Esophagus mucosa (tissue), 1 donor: ENCODE data around the gene SPAG5. TPM values are rescaled to one million over a fixed set of nuclear protein-coding genes. Genes with fewer than 3 reads are reported as not detected.

ENCODE experiments used
- ATAC-seq: fragments of 200-7000 bp; cut with Tn5 transposase; one replicate; pipeline ENCODE4 v1.9.1; 2020
- total RNA-seq: library from RNA; stranded (reverse); gene quantifications from one replicate; pipeline ENCODE4 v1.2.4, GENCODE V29; 2023
- donor health status: DM: yes; HTN: yes; CAD: no.

The SPAG5 gene
- total RNA-seq, 1 donor from 2014 or later: 24.3 TPM

DNA sequence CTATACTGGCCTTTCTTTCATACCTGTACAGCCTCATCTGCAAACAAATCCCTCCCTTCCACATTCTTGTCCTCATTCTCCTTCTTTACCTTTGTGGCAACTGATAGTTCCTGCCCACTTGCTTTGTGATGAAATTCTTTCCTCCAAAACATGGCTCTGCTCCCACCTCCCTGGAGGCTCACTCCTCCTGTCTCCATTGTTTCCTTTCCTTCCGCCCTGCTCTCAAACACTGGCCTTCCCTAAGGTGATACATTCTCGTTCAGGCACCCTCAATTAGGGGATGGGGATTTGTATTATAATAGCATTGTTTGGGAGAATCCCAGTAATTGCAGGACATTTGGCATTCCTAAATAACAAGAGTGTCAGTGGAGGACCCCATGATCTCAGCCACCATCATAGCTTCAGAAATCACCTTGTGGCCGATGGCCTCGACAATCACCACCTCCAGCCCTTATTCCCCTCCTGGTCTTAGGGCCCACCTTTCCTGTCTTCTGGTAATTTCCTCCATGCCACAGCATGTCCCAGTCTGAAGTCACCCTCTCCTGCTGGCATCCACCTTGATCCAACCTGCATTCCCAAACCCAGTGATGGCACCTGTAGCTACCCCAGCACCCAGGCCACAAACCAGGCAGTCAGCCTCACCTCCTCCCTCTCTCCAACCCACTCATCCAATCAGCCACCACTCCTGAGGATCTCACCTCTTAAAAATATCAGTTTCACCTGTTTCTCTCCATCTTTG, 54.3 kb downstream of the SPAG5 start:
- no peak for ATAC-seq

GRCh38 chr17:28541439-28541838, 57.4 kb downstream of the SPAG5 start:
- ATAC-seq: no peak

GRCh38 chr17:28540231-28540630, 58.6 kb downstream of the SPAG5 start:
- peak; percentile 29 for ATAC-seq

DNA sequence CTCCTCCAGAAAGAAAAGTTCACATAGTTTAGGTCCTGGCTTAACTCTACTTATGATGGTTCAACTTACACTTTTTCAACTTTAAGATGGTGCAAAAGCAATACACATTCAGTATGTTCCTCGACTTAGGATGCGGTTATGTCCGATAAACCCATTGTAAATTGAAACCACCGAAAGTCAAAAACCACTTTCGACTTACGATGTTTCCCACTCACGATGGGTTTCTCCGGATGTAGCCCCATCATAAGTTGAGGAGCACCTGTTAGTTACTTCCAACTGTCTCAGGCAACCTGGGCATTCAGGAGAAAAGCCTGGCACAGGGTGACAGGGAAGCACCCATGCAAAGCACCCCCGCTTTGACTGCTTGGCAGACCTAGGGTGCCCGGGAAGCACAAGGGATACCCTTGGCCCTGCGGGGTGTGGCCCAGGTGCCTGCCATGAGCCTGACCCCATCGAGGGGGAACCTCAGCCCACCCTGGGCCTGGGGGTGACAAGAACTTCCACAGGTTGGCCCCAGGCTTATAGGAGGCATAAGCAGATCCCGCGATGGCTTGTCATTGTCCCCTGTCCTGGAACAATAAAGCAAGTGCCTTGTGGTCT, 60.4 kb downstream of the SPAG5 start:
- ATAC-seq: no peak

GRCh38 chr17:28537219-28537610, 61.6 kb downstream of the SPAG5 start:
- ATAC-seq: no peak

- no peak for ATAC-seq
Measured at GRCh38 chr17:28536532-28537218, 62.1 kb downstream of the SPAG5 start.

- no peak for ATAC-seq
Measured at GRCh38 chr17:28534740-28535375, 64.0 kb downstream of the SPAG5 start.

- peak; percentile 70 for ATAC-seq
Measured at GRCh38 chr17:28533091-28533807, 65.6 kb downstream of the SPAG5 start.

DNA sequence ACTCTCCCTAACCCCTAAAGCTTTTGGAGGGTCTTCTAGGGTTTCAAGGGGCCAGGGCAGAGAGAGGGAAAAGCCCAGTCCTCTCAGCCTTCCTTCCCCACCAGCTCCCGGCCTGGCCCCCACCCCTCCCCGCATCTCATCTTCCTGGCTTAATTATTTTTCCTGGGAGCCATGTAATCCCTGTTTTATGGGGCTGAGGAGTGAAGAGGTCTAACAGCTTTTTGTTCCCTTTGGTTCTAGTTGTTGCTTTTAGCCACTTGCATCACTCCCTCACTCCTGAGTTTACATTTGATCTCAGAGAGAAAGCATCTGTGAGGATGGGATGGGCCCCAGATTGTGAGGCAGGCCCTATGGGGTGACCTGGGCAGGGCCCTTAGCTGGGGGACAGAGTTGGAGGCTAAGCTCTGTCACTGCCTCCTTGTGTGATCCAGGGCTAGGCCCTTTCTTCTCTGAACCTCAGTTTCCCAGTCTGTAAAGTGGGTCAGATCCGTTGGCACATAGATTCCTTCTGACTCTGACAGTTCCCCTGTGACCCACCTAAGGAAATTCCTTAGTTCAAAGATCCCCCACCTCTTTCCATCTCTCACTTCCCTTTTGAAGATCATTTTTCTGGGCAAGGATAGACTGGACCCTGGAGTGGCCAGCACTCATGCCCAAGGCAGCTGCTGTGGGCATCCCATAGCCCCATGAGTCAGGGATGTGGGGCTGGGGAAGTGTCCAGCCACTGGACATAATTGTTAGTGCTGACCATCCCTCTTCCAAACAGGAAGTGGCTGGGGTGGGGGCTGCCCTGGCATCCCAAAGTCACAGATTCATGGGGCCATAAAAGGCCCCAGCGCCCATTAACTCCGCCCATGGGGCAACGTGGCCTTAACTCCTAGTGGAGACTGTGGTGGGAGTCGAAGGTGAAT, 66.5 kb downstream of the SPAG5 start:
- no peak for ATAC-seq

- ATAC-seq: no peak
Measured at GRCh38 chr17:28530926-28531325, 67.9 kb downstream of the SPAG5 start.

DNA sequence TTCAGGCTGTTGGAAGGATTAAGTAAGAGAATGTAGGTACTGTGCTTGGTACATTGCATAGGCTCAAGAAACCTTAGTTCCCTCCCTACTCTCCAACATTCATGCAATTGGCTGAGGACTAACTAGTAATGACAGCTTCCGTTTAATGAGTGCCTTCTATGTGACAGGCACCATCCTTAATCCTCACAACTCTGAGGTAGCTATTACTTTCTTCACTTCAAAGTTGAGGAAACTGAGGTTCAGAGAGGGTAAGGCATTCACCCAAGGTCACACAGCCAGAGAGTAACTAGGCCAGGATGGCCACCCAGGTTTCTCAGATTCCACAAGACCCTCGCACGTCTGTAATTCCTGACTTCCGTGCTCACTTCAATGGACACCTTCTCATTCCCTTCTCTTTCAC, 68.6 kb downstream of the SPAG5 start:
- ATAC-seq: no peak

- ATAC-seq: no peak
Measured at GRCh38 chr17:28529013-28529400, 69.8 kb downstream of the SPAG5 start.

DNA sequence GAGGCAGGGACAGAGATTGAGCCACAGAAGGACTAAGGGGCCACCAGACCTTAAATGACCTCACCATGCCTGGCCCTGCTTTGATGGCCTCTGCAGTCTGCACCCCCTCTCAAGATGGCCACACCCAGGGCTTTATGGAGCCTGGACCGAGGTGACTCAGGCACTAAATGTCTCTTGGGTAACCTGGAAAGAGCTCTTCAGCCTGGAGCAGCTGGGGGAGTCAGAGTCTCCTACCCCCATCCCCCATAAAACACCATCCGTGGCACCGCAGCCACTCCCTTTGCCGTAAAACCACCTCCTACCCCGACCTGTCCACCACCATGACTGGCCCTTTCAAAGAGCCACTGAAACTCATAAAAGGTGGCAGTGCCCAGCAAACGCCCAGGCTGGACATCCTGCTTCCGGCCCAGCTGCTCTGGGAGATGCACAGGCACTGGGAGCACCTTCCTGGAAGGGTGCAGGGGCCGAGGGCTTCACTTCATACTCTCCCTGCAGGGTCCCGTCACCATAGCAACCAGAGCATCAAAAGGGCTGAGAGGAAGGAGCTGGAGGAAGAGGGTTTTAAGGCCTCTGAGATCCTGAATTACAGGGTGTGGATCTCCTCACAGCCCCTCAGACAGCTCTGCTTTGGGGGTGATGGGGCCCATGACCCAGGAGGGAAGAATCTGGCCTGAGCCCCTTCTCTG, 70.4 kb downstream of the SPAG5 start:
- ATAC-seq: peak; percentile 57

GRCh38 chr17:28527859-28528258, 71.0 kb downstream of the SPAG5 start:
- peak; percentile 89 for ATAC-seq

Other genes with a start within 250 kb of the SPAG5 start
- gene POLDIP2, start 241.5 kb downstream of the SPAG5 start, total RNA-seq: 81.1 TPM
- not detected for gene SEBOX, start 233.8 kb downstream of the SPAG5 start, total RNA-seq
- 0.60 TPM for gene VTN, start 228.7 kb downstream of the SPAG5 start, total RNA-seq
- gene SARM1, start 227.3 kb downstream of the SPAG5 start, total RNA-seq: 1.6 TPM
- 1.7 TPM for gene SLC46A1, start 192.8 kb downstream of the SPAG5 start, total RNA-seq
- not detected for gene SLC13A2, start 125.4 kb downstream of the SPAG5 start, total RNA-seq
- gene FOXN1, start 92.7 kb downstream of the SPAG5 start, total RNA-seq: 14.8 TPM
- 19.2 TPM for gene UNC119, start 46.4 kb downstream of the SPAG5 start, total RNA-seq
- 37.3 TPM for gene PIGS, start 27.5 kb downstream of the SPAG5 start, total RNA-seq
- 24.9 TPM for gene ALDOC, start 22.1 kb downstream of the SPAG5 start, total RNA-seq
- 4.2 TPM for gene RSKR, start 15.2 kb upstream of the SPAG5 start, total RNA-seq
- 67.9 TPM for gene BLTP2, start 46.1 kb upstream of the SPAG5 start, total RNA-seq
- 29.0 TPM for gene SDF2, start 62.9 kb upstream of the SPAG5 start, total RNA-seq
- gene SUPT6H, start 63.2 kb upstream of the SPAG5 start, total RNA-seq: 31.8 TPM
- 0.64 TPM for gene PROCA1, start 112.9 kb upstream of the SPAG5 start, total RNA-seq
- gene RAB34, start 118.8 kb upstream of the SPAG5 start, total RNA-seq: 34.2 TPM
- 1,336 TPM for gene RPL23A, start 121.0 kb upstream of the SPAG5 start, total RNA-seq
- 14.7 TPM for gene TLCD1, start 127.2 kb upstream of the SPAG5 start, total RNA-seq
- gene NEK8, start 129.8 kb upstream of the SPAG5 start, total RNA-seq: 3.9 TPM
- 41.6 TPM for gene TRAF4, start 145.0 kb upstream of the SPAG5 start, total RNA-seq
- gene FAM222B, start 243.8 kb upstream of the SPAG5 start, total RNA-seq: 12.2 TPM